Skin of body (tissue), 2 donors: ENCODE results near the gene OTOP1. TPM values are rescaled to one million over a fixed set of nuclear protein-coding genes. Genes with fewer than 3 reads are reported as not detected.
"Not testable (repeated sequence)": the region's sequence is repeated elsewhere in the genome, so short reads cannot be mapped to it uniquely, and the experiment has no call there.

Experiments used
- DNase-seq: peaks from one replicate; lab custom pipeline; 2025; lab: John Stamatoyannopoulos, UW
- total RNA-seq: library from RNA; depleted of rRNA; stranded (reverse); fragments of >200 nt; gene quantifications from one replicate; pipeline ENCODE4 v1.2.3, GENCODE V29; 2014

The OTOP1 gene
- total RNA-seq, 1 donor from 2014 or later, result 0.39 TPM

GRCh38 chr4:4233610-4234009 is 6.9 kb upstream of the OTOP1 start:
- no peak for DNase-seq

- no peak for DNase-seq
Measured at GRCh38 chr4:4228356-4228668, 1.6 kb upstream of the OTOP1 start.

- DNase-seq, result no peak
Measured at GRCh38 chr4:4227510-4228355, 1.0 kb upstream of the OTOP1 start.

GRCh38 chr4:4225915-4226605 is 669 bp downstream of the OTOP1 start:
- DNase-seq, result no peak

- no peak for DNase-seq
Measured at GRCh38 chr4:4217113-4217512, 9.6 kb downstream of the OTOP1 start.

- no peak for DNase-seq
Measured at GRCh38 chr4:4216648-4217047, 10.1 kb downstream of the OTOP1 start.

- DNase-seq, result not testable (repeated sequence)
Measured at GRCh38 chr4:4213674-4214073, 13.1 kb downstream of the OTOP1 start.

GRCh38 chr4:4206204-4206603 is 20.5 kb downstream of the OTOP1 start:
- no peak for DNase-seq

- DNase-seq, result no peak
Measured at GRCh38 chr4:4204401-4204745, 22.4 kb downstream of the OTOP1 start.

GRCh38 chr4:4203688-4204400 is 22.9 kb downstream of the OTOP1 start:
- DNase-seq, result no peak

GRCh38 chr4:4202510-4202909 is 24.2 kb downstream of the OTOP1 start:
- no peak for DNase-seq

GRCh38 chr4:4200624-4201023 is 26.1 kb downstream of the OTOP1 start:
- no peak for DNase-seq

GRCh38 chr4:4195354-4195753 is 31.4 kb downstream of the OTOP1 start:
- DNase-seq, result no peak

- DNase-seq, result not testable (repeated sequence)
Measured at GRCh38 chr4:4188557-4188956, 38.2 kb downstream of the OTOP1 start.

GRCh38 chr4:4185528-4185927 is 41.2 kb downstream of the OTOP1 start:
- DNase-seq, result no peak

GRCh38 chr4:4182835-4183568 is 43.7 kb downstream of the OTOP1 start:
- DNase-seq, result no peak

- DNase-seq, result no peak
Measured at GRCh38 chr4:4170596-4171150, 56.1 kb downstream of the OTOP1 start.

- DNase-seq, result not testable (repeated sequence)
Measured at GRCh38 chr4:4167981-4168780, 58.5 kb downstream of the OTOP1 start.

GRCh38 chr4:4166986-4167385 is 59.7 kb downstream of the OTOP1 start:
- DNase-seq, result not testable (repeated sequence)

- DNase-seq, result not testable (repeated sequence)
Measured at GRCh38 chr4:4165701-4166392, 60.9 kb downstream of the OTOP1 start.
